SJCRH30 (cell line): ENCODE measurements around the gene FBXO30. TPM values are rescaled to one million over a fixed set of nuclear protein-coding genes. Genes with fewer than 3 reads are reported as not detected.

Experiments
- DNase-seq, 2 experiments: peaks; one replicate each; pipeline ENCODE4 v3.0.0-alpha.2; 2015 to 2020
- H3K27ac ChIP-seq: fragments of 250-450 bp; sonication (Bioruptor Pico); 2 replicates; pipeline ENCODE4 v1.5.1; 2020; ENCODE audit warnings: mild to moderate bottlenecking, moderate library complexity
- H3K27me3 ChIP-seq: fragments of 250-450 bp; sonication (Bioruptor Pico); 2 replicates; pipeline ENCODE4 v1.5.1; 2020; ENCODE audit warnings: mild to moderate bottlenecking, moderate library complexity
- H3K36me3 ChIP-seq: fragments of 250-450 bp; sonication (Bioruptor Pico); 2 replicates; pipeline ENCODE4 v1.5.1; 2020; ENCODE audit warnings: mild to moderate bottlenecking, moderate library complexity
- H3K4me1 ChIP-seq: fragments of 250-450 bp; sonication (Bioruptor Pico); 2 replicates; pipeline ENCODE4 v1.5.1; 2020; ENCODE audit warnings: mild to moderate bottlenecking, moderate library complexity
- H3K4me3 ChIP-seq: fragments of 250-450 bp; sonication (Bioruptor Pico); 2 replicates; pipeline ENCODE4 v1.5.1; 2020; ENCODE audit warnings: mild to moderate bottlenecking, moderate library complexity
- H3K9me3 ChIP-seq: fragments of 250-450 bp; sonication (Bioruptor Pico); replicated peaks from 2 replicates; pipeline ENCODE4 v1.5.1; 2020; ENCODE audit warnings: mild to moderate bottlenecking, moderate library complexity
- total RNA-seq: library from RNA; depleted of rRNA; stranded (reverse); fragments of >200 nt; shearing (Covaris generic); gene quantifications from 2 replicates; pipeline ENCODE4 v1.2.3, GENCODE V29; 2014

Gene FBXO30
- total RNA-seq, 1 experiment from 2014 or later: 12.8 TPM

DNA sequence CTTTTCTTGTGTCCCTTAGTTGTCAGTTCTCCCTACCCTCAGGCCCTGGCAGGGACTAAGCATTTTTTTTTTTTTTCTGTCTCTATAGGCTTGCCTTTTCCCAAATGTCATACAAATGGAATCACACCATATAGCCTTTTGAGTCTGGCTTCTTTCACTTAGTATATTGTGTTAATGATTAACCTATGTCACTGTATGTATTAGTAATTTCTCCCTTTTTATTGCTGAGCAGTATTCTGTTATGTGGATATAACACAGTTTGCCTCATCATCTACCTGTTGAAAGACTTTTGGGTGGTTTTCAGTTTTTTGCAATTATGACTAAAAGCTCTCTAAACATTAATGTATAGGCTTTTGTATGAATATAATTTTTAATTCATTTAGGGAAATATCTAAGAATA, 16.0 kb upstream of the FBXO30 start:
- H3K36me3 ChIP-seq: no peaks in the 10 kb centered on the region
- H3K27ac ChIP-seq: no peak overlapping the region
- no peaks in the 10 kb centered on the region for H3K27me3 ChIP-seq
- no peak for DNase-seq
- no peaks in the 10 kb centered on the region for H3K4me1 ChIP-seq
- H3K4me3 ChIP-seq: no peak overlapping the region
- H3K9me3 ChIP-seq: no peaks in the 10 kb centered on the region

DNA sequence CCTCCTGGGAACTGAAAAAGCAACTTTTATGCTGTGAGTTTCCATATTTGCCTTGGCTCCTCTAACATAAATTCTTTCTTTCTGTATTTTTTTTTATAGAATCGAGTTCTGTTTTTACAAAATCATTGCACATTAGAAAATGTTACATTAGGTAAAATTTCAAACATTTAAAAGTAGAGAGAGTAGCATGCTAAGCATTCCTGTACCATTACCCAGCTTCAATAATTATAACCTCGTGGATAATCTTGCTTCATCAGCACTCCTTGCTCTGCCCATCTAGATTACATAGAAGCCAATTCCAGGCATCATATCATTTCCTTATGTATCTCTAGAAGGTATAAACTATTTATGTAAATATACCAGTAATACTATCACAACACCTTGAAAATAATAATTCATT, 15.4 kb upstream of the FBXO30 start:
- DNase-seq: no peak
- Histone ChIP-seq H3K4me3 (no peak overlapping the region), H3K27me3 (no peaks in the 10 kb centered on the region), H3K27ac (no peak overlapping the region), H3K4me1 (no peaks in the 10 kb centered on the region), H3K9me3 (no peaks in the 10 kb centered on the region), H3K36me3 (no peaks in the 10 kb centered on the region)

DNA sequence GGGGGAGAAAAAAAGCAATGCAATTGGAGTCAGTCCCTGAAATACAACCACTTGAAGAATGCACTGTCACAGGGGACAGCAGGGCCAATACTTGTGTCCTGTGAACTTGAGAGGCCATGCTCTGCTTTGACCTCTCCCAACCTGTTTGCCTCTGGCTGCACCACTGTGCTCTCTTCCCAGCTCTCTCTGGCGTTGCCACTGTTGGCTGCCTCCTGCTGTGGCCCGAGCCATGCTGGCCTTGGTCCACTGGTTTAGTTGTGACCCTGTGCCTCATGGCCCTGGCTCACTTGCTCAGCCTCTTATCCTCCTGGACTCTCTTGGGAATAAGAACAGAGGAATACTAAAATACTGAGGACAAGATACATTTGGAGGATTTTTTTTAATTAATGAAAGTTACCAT, 14.5 kb upstream of the FBXO30 start:
- no peak for DNase-seq
- Histone ChIP-seq H3K27me3 (no peaks in the 10 kb centered on the region), H3K9me3 (no peaks in the 10 kb centered on the region), H3K4me3 (no peak overlapping the region), H3K27ac (no peak overlapping the region), H3K4me1 (no peaks in the 10 kb centered on the region), H3K36me3 (no peaks in the 10 kb centered on the region)

DNA sequence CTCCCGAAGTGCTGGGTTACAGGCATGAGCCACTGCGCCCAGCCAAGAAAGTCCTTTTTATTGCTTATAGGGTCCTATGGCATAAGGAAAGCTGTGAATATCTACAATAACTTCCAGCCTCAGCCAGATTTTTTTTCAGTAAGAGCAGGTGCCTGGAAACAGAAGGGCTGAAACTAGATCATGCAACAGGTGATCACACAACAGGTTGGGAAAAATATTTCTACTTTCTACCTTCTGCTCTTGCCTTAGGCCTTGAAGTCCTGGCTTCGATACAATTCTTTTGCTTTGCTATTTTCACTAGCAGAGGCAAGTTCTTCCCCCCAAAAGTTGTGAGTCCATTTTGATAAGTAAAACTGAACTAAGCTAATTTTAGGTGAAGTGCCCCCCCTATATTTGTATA, 9.7 kb upstream of the FBXO30 start:
- Histone ChIP-seq H3K27ac (no peak overlapping the region), H3K4me1 (no peaks in the 10 kb centered on the region), H3K27me3 (no peaks in the 10 kb centered on the region), H3K36me3 (no peaks in the 10 kb centered on the region), H3K9me3 (no peaks in the 10 kb centered on the region), H3K4me3 (no peak overlapping the region)
- no peak for DNase-seq

DNA sequence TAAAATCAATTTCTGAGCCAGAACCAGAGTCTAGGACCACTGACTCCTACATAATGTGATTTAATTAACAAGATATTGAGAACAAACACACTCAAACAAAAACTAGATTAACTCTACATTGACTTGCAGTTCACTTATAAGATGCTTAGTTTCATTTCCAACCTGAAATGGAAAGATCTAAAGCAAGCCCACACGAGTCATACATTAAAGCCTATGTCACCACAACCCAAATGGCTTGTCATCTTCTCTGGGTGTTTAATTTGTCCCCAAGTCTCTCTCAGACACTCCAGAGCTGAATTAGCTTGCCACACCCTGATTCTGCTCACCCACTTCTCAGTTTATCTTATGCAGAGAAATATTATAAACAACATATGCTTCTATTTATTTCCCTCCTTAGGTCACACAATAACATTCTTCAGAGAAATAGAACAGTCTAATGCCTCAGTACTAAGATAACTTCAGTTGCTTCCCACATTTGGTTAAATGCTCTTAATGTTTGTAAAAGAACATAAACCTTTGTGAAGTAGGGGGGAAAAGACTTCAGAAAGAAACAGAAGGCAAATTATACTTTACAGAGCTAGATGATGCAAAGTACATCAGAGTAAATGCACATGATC, 8.8 kb upstream of the FBXO30 start:
- H3K27me3 ChIP-seq: no peaks in the 10 kb centered on the region
- H3K36me3 ChIP-seq: no peaks in the 10 kb centered on the region
- no peaks in the 10 kb centered on the region for H3K4me1 ChIP-seq
- no peak for DNase-seq
- no peaks in the 10 kb centered on the region for H3K9me3 ChIP-seq
- H3K27ac ChIP-seq: no peak overlapping the region
- H3K4me3 ChIP-seq: no peak overlapping the region

DNA sequence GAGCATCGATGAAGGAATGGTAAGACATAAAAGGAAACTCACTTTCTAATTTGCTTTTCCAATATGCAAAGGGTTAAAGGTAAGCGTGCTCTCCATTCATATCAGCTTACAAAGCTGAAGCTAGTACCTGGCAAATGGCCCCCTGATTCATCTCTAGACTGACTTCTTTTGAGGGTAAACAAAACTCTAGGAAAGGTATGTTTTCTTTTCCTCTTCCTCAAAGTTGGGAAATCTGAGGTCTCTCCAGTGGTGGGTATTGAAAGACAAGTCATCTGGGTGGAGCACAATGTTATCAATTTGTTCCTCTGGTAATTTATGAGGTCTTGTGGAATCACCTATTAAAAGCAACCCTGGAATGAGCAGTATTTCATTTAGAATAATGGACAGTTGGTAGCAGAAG, 7.9 kb upstream of the FBXO30 start:
- Histone ChIP-seq H3K9me3 (no peaks in the 10 kb centered on the region), H3K36me3 (no peaks in the 10 kb centered on the region), H3K4me3 (no peak overlapping the region), H3K27me3 (no peaks in the 10 kb centered on the region), H3K4me1 (no peaks in the 10 kb centered on the region), H3K27ac (no peak overlapping the region)
- DNase-seq: no peak

DNA sequence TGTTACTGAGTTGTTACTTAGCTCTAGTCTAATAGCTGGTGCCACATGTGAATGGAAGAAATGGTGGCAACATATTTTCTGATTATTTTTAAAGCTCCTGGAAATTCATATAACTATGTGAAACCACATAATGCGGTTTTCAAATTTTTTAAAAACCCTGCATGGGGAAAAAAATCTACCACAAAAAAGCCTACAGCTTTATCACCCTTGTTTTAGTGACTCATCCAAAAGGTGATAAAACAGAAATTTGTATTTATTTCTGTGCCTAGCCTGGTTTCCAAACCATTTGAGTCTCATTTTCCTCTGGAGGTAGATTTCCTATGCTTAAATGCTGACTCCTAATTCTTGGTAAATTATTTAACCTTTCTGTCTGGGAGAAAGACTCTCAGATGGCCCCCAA, 5.4 kb upstream of the FBXO30 start:
- H3K9me3 ChIP-seq: no peaks in the 10 kb centered on the region
- no peaks in the 10 kb centered on the region for H3K27me3 ChIP-seq
- no peak overlapping the region for H3K4me3 ChIP-seq
- no peak overlapping the region for H3K27ac ChIP-seq
- no peak for DNase-seq
- H3K36me3 ChIP-seq: no peaks in the 10 kb centered on the region
- no peaks in the 10 kb centered on the region for H3K4me1 ChIP-seq

DNA sequence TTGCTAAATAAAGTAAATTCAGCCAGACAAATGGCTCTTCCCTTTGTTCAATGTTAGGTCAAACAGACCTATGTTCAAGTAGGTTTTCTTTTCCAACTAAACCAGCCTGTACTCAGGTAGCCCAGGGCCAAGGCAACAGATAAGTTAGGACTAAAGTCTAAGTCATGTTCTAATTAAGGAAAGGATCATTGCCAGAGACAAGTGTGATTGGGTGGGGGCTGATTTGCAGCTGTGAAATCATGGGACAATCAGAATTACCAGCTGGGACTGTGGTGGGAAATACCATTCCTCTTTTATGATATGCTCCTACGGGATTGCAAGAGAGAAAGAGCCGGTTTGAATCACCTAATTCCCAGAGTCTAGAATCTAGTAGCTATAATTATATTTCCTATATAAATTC, 4.2 kb upstream of the FBXO30 start:
- Histone ChIP-seq H3K9me3 (no peaks in the 10 kb centered on the region), H3K27ac (no peak overlapping the region), H3K4me3 (no peak overlapping the region), H3K27me3 (no peaks in the 10 kb centered on the region), H3K36me3 (no peaks in the 10 kb centered on the region), H3K4me1 (no peaks in the 10 kb centered on the region)
- no peak for DNase-seq

DNA sequence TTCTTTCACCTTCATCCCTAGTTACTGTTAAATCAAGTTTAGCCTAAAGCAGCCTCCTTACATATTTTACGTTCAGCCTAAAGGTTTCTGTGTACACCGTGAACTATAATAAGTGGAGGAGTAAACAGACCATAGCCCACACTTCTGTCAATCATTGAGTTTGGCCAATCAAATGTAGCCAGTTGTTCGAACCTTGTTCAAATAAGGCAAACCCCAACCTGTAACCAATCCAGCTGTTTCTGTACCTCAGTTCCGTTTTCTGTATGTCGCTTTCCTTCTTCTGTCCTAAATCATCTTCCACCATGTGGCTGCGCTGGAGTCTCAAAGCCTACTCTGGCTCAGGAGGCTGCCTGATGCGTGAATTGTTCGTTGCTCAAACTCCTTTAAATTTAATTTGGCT, 1.8 kb upstream of the FBXO30 start:
- Histone ChIP-seq H3K27me3 (no peaks in the 10 kb centered on the region), H3K4me1 (no peaks in the 10 kb centered on the region), H3K27ac (no peak overlapping the region), H3K4me3 (no peak overlapping the region), H3K36me3 (no peaks in the 10 kb centered on the region), H3K9me3 (no peaks in the 10 kb centered on the region)
- DNase-seq: no peak

DNA sequence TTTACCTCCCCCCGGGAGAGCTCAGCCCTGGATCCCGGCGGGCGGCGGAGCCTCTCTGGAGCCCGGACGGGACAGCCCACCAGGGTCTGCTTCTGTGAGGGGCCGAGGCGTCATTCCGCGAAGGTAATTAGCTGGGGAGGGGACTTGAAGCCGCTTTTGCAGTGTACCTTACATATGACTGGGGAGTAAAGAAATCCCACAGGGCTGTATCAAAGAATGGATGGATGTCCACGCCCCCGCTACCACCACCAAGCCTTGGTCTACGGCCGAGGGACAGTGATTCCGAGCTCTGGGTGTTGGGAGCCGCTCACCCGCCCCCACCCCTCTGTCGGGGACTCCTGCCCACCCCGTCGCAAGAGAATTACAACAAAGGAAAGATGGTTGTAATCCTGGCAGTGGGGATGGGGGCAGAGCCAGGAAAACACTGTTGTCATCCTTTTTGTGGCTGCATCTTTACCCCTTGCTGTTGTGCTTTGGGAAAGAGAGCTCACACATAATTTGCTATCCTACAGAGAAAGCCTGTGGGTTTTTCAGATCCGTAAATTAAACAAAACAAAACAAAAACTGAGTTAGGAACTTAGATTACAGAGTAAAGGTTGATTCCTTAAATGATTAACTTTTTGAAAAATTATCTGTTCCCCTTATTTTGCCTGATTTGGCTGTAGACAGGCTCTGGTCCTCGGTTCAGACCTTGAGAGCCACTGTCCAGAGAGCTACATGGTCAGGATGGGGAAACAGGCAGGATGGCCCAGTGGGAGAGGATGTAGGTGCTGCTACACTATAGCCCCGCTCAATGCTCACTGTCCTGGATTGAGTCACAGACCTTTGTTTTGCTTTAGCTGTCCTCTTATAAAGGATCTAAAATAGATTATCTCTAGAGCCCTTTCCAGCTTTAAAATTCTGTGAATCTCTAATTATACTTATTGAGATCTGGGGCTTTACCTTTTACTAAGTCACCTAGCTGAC, 997 bp upstream of the FBXO30 start:
- no peaks in the 10 kb centered on the region for H3K27me3 ChIP-seq
- H3K36me3 ChIP-seq: no peaks in the 10 kb centered on the region
- peak overlapping the region; percentile 74 for H3K4me3 ChIP-seq
- peak overlapping the region; percentile 88 for H3K27ac ChIP-seq
- no peaks in the 10 kb centered on the region for H3K9me3 ChIP-seq
- DNase-seq: peak; percentile 39 to 62
- no peaks in the 10 kb centered on the region for H3K4me1 ChIP-seq

DNA sequence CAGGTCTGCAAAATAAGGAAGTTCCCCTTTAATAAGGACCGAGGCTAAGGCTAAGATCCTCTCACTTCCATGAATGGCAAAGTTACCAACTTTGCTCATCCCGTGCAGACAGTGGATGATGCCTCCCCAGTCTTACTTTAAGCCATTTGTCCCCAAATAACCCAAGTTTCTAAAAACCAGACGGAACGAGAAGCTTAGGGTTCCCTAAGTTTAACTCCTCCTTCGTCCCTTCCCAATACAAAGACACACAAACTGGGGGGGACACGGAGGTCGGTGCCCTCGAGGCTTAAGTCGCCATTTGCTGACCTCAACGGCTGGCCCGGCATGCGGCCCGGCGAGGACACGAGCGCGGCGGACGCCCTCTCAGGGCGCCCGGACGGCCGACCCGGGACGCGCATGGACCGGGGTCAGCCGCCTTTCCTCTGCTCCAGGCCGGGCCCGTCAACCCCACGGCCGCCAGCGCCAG, 527 bp downstream of the FBXO30 start:
- Histone ChIP-seq H3K4me3 (peak overlapping the region; percentile 74), H3K27me3 (no peaks in the 10 kb centered on the region), H3K4me1 (no peaks in the 10 kb centered on the region), H3K27ac (peak overlapping the region; percentile 88), H3K36me3 (no peaks in the 10 kb centered on the region), H3K9me3 (no peaks in the 10 kb centered on the region)
- DNase-seq: peak; percentile 47 to 72

DNA sequence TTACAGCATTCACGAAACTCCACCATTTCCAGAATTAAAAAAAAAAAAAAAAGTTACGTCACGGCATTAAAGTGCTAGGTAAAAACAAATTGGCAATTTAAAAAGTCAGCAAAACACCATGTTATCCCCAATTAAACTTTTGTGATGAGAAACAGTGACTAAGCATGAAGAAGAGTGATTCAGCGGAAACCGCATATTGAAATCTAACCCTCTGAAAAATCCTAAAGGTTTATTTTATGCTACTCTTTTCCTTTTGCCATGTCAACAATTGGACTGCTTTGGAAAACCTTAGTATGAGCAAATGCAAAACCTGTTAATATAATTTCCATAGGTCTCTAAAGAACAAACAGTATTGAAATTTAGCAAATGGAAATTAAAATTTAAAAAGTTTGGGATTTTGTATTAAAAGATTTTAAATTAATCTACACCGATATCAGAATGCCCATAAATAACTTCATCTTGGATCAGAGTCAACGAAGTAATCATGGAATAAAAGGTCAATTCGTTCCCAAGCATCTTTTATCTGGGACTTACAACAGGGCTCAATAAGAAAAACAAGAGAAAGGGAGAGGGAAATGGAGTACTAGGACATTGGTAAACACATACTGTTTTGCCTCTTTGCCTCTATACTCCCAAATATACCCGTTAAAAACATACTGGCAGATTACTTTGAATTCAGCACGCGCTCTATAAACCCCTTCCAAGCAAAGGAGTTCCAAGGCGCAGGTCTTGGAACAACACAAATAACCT, 1.1 kb downstream of the FBXO30 start:
- H3K4me3 ChIP-seq: peak overlapping the region; percentile 74
- H3K4me1 ChIP-seq: no peaks in the 10 kb centered on the region
- H3K27me3 ChIP-seq: no peaks in the 10 kb centered on the region
- H3K36me3 ChIP-seq: no peaks in the 10 kb centered on the region
- H3K9me3 ChIP-seq: no peaks in the 10 kb centered on the region
- H3K27ac ChIP-seq: peak overlapping the region; percentile 88
- peak in 1 of 2 experiments; percentile 32 for DNase-seq

DNA sequence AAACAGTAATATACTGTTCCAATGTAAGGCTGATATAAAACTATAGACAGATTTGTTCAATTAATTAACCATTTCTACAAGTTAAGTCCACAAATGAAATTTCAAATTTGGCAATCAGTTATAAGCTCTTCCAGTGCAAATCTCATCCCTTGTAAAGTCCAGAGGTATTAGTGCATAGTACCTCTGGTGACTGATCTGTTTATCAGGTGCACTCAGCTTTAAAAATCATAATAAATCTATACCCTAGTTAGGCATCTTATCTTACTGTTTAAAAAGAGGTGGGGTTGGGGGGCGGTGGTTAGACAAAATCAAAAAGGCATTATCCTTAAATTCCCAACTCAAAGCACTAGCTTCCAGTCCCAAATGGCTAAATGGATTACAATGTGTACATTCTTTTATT, 2.9 kb downstream of the FBXO30 start:
- Histone ChIP-seq H3K27ac (no peak overlapping the region), H3K4me1 (no peaks in the 10 kb centered on the region), H3K27me3 (no peaks in the 10 kb centered on the region), H3K4me3 (no peak overlapping the region), H3K9me3 (no peaks in the 10 kb centered on the region), H3K36me3 (peaks cover 6% of the 10 kb centered on the region; the same call in 1 of the 2 replicates)
- DNase-seq: no peak

DNA sequence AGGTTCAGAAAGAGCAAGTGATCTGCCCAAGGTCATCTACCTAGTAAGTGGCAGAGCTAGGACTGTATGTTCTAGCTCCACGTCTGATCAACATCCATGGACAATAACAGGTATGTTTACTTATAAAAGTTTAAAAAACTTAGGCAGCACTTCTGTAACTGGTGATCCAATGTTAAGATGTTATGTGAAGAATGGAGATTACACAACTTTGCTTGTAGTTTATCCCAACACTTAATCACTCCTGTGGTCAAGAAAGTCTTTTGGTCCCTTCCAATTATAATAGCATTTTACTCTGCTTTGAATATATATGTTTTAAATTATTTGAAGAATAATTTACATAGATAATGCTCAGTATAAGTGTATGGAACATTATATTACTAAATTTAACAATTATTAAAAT, 4.8 kb downstream of the FBXO30 start:
- H3K9me3 ChIP-seq: no peaks in the 10 kb centered on the region
- no peak for DNase-seq
- no peak overlapping the region for H3K27ac ChIP-seq
- H3K4me3 ChIP-seq: no peak overlapping the region
- no peaks in the 10 kb centered on the region for H3K27me3 ChIP-seq
- no peaks in the 10 kb centered on the region for H3K4me1 ChIP-seq
- H3K36me3 ChIP-seq: peaks cover 25% of the 10 kb centered on the region

DNA sequence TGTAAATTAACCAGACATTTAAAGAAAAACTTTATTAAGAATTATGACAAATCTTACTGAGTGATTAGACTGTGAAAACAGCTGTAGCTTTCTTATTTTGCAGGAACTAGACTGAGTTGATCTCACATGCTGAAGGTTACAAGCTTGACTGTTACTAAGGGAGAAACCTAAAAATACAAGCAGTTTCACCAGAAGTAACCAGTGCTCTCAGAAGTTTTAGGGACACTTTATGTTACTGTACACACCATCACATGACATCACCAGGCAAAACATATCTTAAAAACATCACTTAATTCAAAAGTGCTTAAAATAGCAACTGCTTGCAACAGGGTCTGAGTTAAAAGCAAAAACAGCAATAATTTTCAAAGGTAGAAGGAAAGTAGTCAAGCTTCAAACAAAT, 5.4 kb downstream of the FBXO30 start:
- Histone ChIP-seq H3K36me3 (peaks cover 30% of the 10 kb centered on the region), H3K27ac (no peak overlapping the region), H3K27me3 (no peaks in the 10 kb centered on the region), H3K4me1 (no peaks in the 10 kb centered on the region), H3K4me3 (no peak overlapping the region), H3K9me3 (no peaks in the 10 kb centered on the region)
- DNase-seq: no peak
